H1 (cell line): ENCODE data around the gene RUBCN.

Source experiments
- CREB1 ChIP-seq: IDR thresholded peaks from 2 replicates; pipeline ENCODE4 v1.6.1; 2012; ENCODE audit warnings: inconsistent platforms
- EGR1 ChIP-seq: IDR thresholded peaks from 2 replicates; pipeline ENCODE4 v1.6.1; 2011; ENCODE audit warnings: low read depth, low read length, borderline replicate concordance
- EZH2 ChIP-seq: fragments of 200-600 bp; sonication (generic); IDR thresholded peaks from 2 replicates; pipeline ENCODE4 v1.7.1; 2012; ENCODE audit warnings: low read depth, mild to moderate bottlenecking, moderate library complexity, low read length, inconsistent platforms; ENCODE audit not compliant: severe bottlenecking
- HDAC6 ChIP-seq: IDR thresholded peaks from one replicate; pipeline ENCODE4 v1.7.1; 2012; ENCODE audit warnings: low read depth, mild to moderate bottlenecking, inconsistent platforms, low read length, moderate library complexity
- KDM1A ChIP-seq: fragments of 200-600, 300-600 bp; sonication (generic); IDR thresholded peaks from 2 replicates; pipeline ENCODE4 v1.7.1; 2016; ENCODE audit warnings: mild to moderate bottlenecking, low read length, borderline replicate concordance
- PHF8 ChIP-seq: fragments of 200-600 bp; sonication (generic); conservative IDR thresholded peaks from 2 replicates; pipeline ENCODE4 v1.7.1; 2012; ENCODE audit warnings: low read depth, mild to moderate bottlenecking, inconsistent platforms, low read length, moderate library complexity
- POLR2AphosphoS5 ChIP-seq: IDR thresholded peaks from 2 replicates; pipeline ENCODE4 v1.6.1; 2011; ENCODE audit warnings: low read depth, low read length
- POU5F1 ChIP-seq: IDR thresholded peaks from 2 replicates; pipeline ENCODE4 v1.6.1; 2011; ENCODE audit warnings: low read depth, mild to moderate bottlenecking, low read length, moderate library complexity
- RFX5 ChIP-seq: IDR thresholded peaks from 2 replicates; pipeline ENCODE4 v1.6.1; 2011; ENCODE audit warnings: low read depth, low read length, improper control_type of control experiment, borderline replicate concordance
- SIX5 ChIP-seq: IDR thresholded peaks from 2 replicates; pipeline ENCODE4 v1.6.1; 2011; ENCODE audit warnings: mild to moderate bottlenecking, low read depth, low read length
- TF ChIP-seq, protein P1 (sequence below), 3 experiments: IDR thresholded peaks; 1 replicate in 2 of 3; 2 replicates in 1 of 3; pipeline versions ENCODE4 v1.5.1 to v1.6.1; 2011; ENCODE audit warnings: low read length in 3 of 3, mild to moderate bottlenecking in 3 of 3, inconsistent platforms in 2 of 3, low read depth in 1 of 3, moderate library complexity in 1 of 3; ENCODE audit not compliant: insufficient read depth in 1 of 3; ENCODE audit errors: control extremely low read depth in 1 of 3
- TF ChIP-seq, protein P2 (sequence below): IDR thresholded peaks from 2 replicates; pipeline ENCODE4 v1.6.1; 2012; ENCODE audit warnings: low read length, inconsistent platforms

DNA sequence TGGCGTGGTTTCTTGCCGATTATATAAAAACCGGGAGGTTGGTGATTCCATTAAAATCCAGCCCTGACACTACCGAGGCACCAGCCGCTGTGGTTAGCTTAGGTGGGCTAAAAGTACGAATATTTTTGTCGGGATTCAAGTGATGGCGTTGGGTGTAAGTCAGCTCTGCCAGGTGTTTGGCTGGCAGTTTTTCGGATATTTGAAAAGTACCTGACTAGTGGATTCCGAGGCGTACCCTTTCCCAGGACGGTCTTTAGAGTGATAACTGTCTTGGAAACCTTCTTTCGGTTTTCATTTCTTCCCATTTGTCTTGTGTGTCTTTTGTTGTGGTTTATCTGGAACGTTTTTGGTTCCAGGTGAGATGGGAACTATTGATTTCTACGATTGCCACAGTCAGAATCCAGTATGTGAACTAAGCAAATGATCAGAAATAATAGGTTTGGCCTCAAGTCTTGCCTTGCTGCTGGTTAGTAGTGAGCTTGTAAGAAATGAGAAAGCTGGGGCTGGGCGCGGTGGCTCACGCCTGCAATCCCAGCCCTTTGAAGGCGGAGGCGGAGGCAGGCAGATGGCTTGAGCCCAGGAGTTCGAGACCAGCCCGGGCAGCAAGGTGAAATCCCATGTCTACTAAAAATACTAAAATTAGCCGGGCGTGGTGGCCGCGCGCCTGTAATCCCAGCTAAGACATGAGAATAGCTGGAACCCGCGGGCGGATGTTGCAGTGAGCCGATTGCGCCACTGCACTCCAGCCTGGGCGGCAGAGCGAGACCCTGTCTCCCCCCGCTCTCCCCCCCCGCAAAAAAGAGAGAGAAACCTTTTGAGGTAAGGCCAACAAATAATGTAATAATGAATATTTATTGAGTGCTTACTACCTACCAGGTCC is 14.4 kb upstream of the RUBCN start:
- TF ChIP-seq RFX5 (no peak), CREB1 (no peak), POLR2AphosphoS5 (no peak), EZH2 (no peak), PHF8 (no peak), KDM1A (no peak), EGR1 (no peak), POU5F1 (no peak), SIX5 (no peak), HDAC6 (no peak)
- TF ChIP-seq, protein P1, sequence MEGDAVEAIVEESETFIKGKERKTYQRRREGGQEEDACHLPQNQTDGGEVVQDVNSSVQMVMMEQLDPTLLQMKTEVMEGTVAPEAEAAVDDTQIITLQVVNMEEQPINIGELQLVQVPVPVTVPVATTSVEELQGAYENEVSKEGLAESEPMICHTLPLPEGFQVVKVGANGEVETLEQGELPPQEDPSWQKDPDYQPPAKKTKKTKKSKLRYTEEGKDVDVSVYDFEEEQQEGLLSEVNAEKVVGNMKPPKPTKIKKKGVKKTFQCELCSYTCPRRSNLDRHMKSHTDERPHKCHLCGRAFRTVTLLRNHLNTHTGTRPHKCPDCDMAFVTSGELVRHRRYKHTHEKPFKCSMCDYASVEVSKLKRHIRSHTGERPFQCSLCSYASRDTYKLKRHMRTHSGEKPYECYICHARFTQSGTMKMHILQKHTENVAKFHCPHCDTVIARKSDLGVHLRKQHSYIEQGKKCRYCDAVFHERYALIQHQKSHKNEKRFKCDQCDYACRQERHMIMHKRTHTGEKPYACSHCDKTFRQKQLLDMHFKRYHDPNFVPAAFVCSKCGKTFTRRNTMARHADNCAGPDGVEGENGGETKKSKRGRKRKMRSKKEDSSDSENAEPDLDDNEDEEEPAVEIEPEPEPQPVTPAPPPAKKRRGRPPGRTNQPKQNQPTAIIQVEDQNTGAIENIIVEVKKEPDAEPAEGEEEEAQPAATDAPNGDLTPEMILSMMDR (IDR thresholded peaks at IDR 0.05; ENCODE audit: control extremely low read depth in 1 of 3, insufficient read depth in 1 of 3, low read depth in 1 of 3, low read length in 3 of 3), result no peak
- TF ChIP-seq, protein P2, sequence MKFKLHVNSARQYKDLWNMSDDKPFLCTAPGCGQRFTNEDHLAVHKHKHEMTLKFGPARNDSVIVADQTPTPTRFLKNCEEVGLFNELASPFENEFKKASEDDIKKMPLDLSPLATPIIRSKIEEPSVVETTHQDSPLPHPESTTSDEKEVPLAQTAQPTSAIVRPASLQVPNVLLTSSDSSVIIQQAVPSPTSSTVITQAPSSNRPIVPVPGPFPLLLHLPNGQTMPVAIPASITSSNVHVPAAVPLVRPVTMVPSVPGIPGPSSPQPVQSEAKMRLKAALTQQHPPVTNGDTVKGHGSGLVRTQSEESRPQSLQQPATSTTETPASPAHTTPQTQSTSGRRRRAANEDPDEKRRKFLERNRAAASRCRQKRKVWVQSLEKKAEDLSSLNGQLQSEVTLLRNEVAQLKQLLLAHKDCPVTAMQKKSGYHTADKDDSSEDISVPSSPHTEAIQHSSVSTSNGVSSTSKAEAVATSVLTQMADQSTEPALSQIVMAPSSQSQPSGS, result no peak
